SK-N-SH treated with all-trans-retinoic acid at 6 μM for 48 hours (cell line): ENCODE data around the gene ERN2.

Experiments
- ATAC-seq: fragments of 200-7000 bp; cut with Tn5 transposase; 3 replicates; pipeline ENCODE4 v1.9.1; 2020; ENCODE audit warnings: mild to moderate bottlenecking, moderate library complexity
- ARNTL ChIP-seq: fragments of 450-650 bp; formaldehyde crosslinking; IDR thresholded peaks from 2 replicates; pipeline ENCODE4 v1.5.0; 2020; ENCODE audit warnings: low read depth, mild to moderate bottlenecking, moderate library complexity, borderline replicate concordance
- BACH2 ChIP-seq: fragments of 250-450 bp; sonication (Bioruptor Pico); IDR thresholded peaks from 2 replicates; pipeline ENCODE4 v1.9.0; 2021; ENCODE audit warnings: mild to moderate bottlenecking, borderline replicate concordance
- CREB5 ChIP-seq: fragments of 250-450 bp; sonication (Bioruptor Pico); IDR thresholded peaks from 2 replicates; pipeline ENCODE4 v1.5.1; 2020; ENCODE audit warnings: low read depth, mild to moderate bottlenecking, moderate library complexity
- CSDC2 ChIP-seq: fragments of 250-450 bp; sonication (Bioruptor Pico); IDR thresholded peaks from 2 replicates; pipeline ENCODE4 v1.5.0; 2020; ENCODE audit warnings: mild to moderate bottlenecking, moderate library complexity
- ESRRG ChIP-seq: fragments of 250-450 bp; sonication (Bioruptor Pico); IDR thresholded peaks from 2 replicates; pipeline ENCODE4 v1.6.1; 2021; ENCODE audit warnings: mild to moderate bottlenecking
- GLIS3 ChIP-seq: fragments of 250-450 bp; sonication (Bioruptor Pico); IDR thresholded peaks from 2 replicates; pipeline ENCODE4 v1.5.0; 2020; ENCODE audit warnings: mild to moderate bottlenecking, moderate library complexity
- ISL1 ChIP-seq: fragments of 250-450 bp; sonication (Bioruptor Pico); IDR thresholded peaks from 2 replicates; pipeline ENCODE4 v2.1.2; 2022; ENCODE audit warnings: mild to moderate bottlenecking, moderate library complexity
- OSR1 ChIP-seq: fragments of 250-450 bp; sonication (Bioruptor Pico); IDR thresholded peaks from 2 replicates; pipeline ENCODE4 v1.8.0; 2022; ENCODE audit warnings: moderate library complexity, mild to moderate bottlenecking, inconsistent platforms
- PPARA ChIP-seq: fragments of 250-450 bp; sonication (Bioruptor Pico); IDR thresholded peaks from 2 replicates; pipeline ENCODE4 v1.5.0; 2020; ENCODE audit warnings: mild to moderate bottlenecking, borderline replicate concordance
- RARB ChIP-seq: fragments of 250-450 bp; sonication (Bioruptor Pico); IDR thresholded peaks from 2 replicates; pipeline ENCODE4 v1.8.0; 2021; ENCODE audit warnings: mild to moderate bottlenecking, moderate library complexity
- SNAI2 ChIP-seq: fragments of 250-450 bp; sonication (Bioruptor Pico); IDR thresholded peaks from 2 replicates; pipeline ENCODE4 v1.5.0; 2020; ENCODE audit warnings: mild to moderate bottlenecking, moderate library complexity
- TCF4 ChIP-seq: fragments of 250-450 bp; sonication (Bioruptor Pico); IDR thresholded peaks from 2 replicates; pipeline ENCODE4 v1.8.0; 2021; ENCODE audit warnings: mild to moderate bottlenecking, moderate library complexity, borderline replicate concordance
- TOX ChIP-seq: fragments of 250-450 bp; sonication (Bioruptor Pico); IDR thresholded peaks from 2 replicates; pipeline ENCODE4 v1.8.0; 2021; ENCODE audit warnings: mild to moderate bottlenecking, moderate library complexity, borderline replicate concordance
- TSHZ2 ChIP-seq: fragments of 250-450 bp; sonication (Bioruptor Pico); IDR thresholded peaks from 2 replicates; pipeline ENCODE4 v1.5.0; 2020; ENCODE audit warnings: mild to moderate bottlenecking, moderate library complexity
- ZC3H10 ChIP-seq: fragments of 250-450 bp; sonication (Bioruptor Pico); IDR thresholded peaks from 2 replicates; pipeline ENCODE4 v1.5.1; 2021; ENCODE audit warnings: mild to moderate bottlenecking, moderate library complexity
- ZFP3 ChIP-seq: fragments of 250-450 bp; sonication (Bioruptor Pico); IDR thresholded peaks from 2 replicates; pipeline ENCODE4 v1.5.0; 2020; ENCODE audit warnings: mild to moderate bottlenecking, moderate library complexity
- ZFP30 ChIP-seq: fragments of 450-650 bp; formaldehyde crosslinking; IDR thresholded peaks from 2 replicates; pipeline ENCODE4 v1.5.0; 2022; ENCODE audit warnings: mild to moderate bottlenecking, moderate library complexity
- ZNF565 ChIP-seq: fragments of 450-650 bp; formaldehyde crosslinking; conservative IDR thresholded peaks from 2 replicates; pipeline ENCODE4 v1.5.0; 2020; ENCODE audit warnings: low read depth, mild to moderate bottlenecking, moderate library complexity
- ZNF70 ChIP-seq: fragments of 450-650 bp; formaldehyde crosslinking; IDR thresholded peaks from 2 replicates; pipeline ENCODE4 v1.5.0; 2020; ENCODE audit warnings: mild to moderate bottlenecking, moderate library complexity
- ZNF8 ChIP-seq: fragments of 450-650 bp; formaldehyde crosslinking; IDR thresholded peaks from 2 replicates; pipeline ENCODE4 v1.5.0; 2020; ENCODE audit warnings: mild to moderate bottlenecking, moderate library complexity
- TF ChIP-seq, protein P1 (sequence below): fragments of 250-450 bp; sonication (Bioruptor Pico); IDR thresholded peaks from 2 replicates; pipeline ENCODE4 v1.8.0; 2021; ENCODE audit warnings: low read depth, mild to moderate bottlenecking, moderate library complexity, borderline replicate concordance
- TF ChIP-seq, protein P2 (sequence below): fragments of 250-450 bp; sonication (Bioruptor Pico); IDR thresholded peaks from 2 replicates; pipeline ENCODE4 v1.8.0; 2020; ENCODE audit warnings: mild to moderate bottlenecking, moderate library complexity, borderline replicate concordance
- TF ChIP-seq, protein P3 (sequence below): fragments of 250-450 bp; sonication (Bioruptor Pico); IDR thresholded peaks from 2 replicates; pipeline ENCODE4 v1.5.1; 2021; ENCODE audit warnings: mild to moderate bottlenecking, moderate library complexity

Gene ERN2

GRCh38 chr16:23712976-23713375, at the start of gene ERN2:
TSS of gene ERN2 (minus strand) at chr16:23713222. CDS start at chr16:23713187, 35 bp downstream.
- ATAC-seq = no peak
- TF ChIP-seq ZNF8 (CRISPR knock-in tag) = no peak
- no peak for TF ChIP-seq TCF4
- TF ChIP-seq ISL1 (CRISPR knock-in tag) = no peak
- TF ChIP-seq BACH2 (CRISPR knock-in tag) = no peak
- TF ChIP-seq, protein P1, sequence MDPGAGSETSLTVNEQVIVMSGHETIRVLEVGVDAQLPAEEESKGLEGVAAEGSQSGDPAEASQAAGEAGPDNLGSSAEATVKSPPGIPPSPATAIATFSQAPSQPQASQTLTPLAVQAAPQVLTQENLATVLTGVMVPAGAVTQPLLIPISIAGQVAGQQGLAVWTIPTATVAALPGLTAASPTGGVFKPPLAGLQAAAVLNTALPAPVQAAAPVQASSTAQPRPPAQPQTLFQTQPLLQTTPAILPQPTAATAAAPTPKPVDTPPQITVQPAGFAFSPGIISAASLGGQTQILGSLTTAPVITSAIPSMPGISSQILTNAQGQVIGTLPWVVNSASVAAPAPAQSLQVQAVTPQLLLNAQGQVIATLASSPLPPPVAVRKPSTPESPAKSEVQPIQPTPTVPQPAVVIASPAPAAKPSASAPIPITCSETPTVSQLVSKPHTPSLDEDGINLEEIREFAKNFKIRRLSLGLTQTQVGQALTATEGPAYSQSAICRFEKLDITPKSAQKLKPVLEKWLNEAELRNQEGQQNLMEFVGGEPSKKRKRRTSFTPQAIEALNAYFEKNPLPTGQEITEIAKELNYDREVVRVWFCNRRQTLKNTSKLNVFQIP (CRISPR knock-in tag) = no peak
- no peak for TF ChIP-seq ESRRG
- TF ChIP-seq ARNTL = no peak
- TF ChIP-seq ZFP3 (CRISPR knock-in tag) = no peak
- TF ChIP-seq RARB (CRISPR knock-in tag) = no peak
- TF ChIP-seq TSHZ2 (CRISPR knock-in tag) = no peak
- TF ChIP-seq PPARA (CRISPR knock-in tag) = no peak
- TF ChIP-seq OSR1 (CRISPR knock-in tag) = no peak
- TF ChIP-seq GLIS3 (CRISPR knock-in tag) = no peak
- no peak for TF ChIP-seq TOX
- no peak for TF ChIP-seq SNAI2 (CRISPR knock-in tag)
- no peak for TF ChIP-seq ZNF70 (CRISPR knock-in tag)
- no peak for TF ChIP-seq CSDC2 (CRISPR knock-in tag)
- no peak for TF ChIP-seq CREB5 (CRISPR knock-in tag)
- no peak for TF ChIP-seq ZNF565
- TF ChIP-seq ZFP30 = no peak

GRCh38 chr16:23757937-23758619, 45.1 kb upstream of the ERN2 start:
- ATAC-seq = no peak
- TF ChIP-seq ZNF8 (CRISPR knock-in tag) = no peak
- TF ChIP-seq, protein P2, sequence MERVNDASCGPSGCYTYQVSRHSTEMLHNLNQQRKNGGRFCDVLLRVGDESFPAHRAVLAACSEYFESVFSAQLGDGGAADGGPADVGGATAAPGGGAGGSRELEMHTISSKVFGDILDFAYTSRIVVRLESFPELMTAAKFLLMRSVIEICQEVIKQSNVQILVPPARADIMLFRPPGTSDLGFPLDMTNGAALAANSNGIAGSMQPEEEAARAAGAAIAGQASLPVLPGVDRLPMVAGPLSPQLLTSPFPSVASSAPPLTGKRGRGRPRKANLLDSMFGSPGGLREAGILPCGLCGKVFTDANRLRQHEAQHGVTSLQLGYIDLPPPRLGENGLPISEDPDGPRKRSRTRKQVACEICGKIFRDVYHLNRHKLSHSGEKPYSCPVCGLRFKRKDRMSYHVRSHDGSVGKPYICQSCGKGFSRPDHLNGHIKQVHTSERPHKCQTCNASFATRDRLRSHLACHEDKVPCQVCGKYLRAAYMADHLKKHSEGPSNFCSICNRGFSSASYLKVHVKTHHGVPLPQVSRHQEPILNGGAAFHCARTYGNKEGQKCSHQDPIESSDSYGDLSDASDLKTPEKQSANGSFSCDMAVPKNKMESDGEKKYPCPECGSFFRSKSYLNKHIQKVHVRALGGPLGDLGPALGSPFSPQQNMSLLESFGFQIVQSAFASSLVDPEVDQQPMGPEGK (CRISPR knock-in tag) = no peak
- no peak for TF ChIP-seq BACH2 (CRISPR knock-in tag)
- TF ChIP-seq TCF4 = no peak
- TF ChIP-seq ESRRG = no peak
- TF ChIP-seq, protein P1 (CRISPR knock-in tag) = no peak
- no peak for TF ChIP-seq ZNF70 (CRISPR knock-in tag)
- TF ChIP-seq ZC3H10 (CRISPR knock-in tag) = no peak
- TF ChIP-seq TSHZ2 (CRISPR knock-in tag) = no peak
- no peak for TF ChIP-seq ZFP3 (CRISPR knock-in tag)
- TF ChIP-seq OSR1 (CRISPR knock-in tag) = no peak
- no peak for TF ChIP-seq ZNF565
- TF ChIP-seq, protein P3, sequence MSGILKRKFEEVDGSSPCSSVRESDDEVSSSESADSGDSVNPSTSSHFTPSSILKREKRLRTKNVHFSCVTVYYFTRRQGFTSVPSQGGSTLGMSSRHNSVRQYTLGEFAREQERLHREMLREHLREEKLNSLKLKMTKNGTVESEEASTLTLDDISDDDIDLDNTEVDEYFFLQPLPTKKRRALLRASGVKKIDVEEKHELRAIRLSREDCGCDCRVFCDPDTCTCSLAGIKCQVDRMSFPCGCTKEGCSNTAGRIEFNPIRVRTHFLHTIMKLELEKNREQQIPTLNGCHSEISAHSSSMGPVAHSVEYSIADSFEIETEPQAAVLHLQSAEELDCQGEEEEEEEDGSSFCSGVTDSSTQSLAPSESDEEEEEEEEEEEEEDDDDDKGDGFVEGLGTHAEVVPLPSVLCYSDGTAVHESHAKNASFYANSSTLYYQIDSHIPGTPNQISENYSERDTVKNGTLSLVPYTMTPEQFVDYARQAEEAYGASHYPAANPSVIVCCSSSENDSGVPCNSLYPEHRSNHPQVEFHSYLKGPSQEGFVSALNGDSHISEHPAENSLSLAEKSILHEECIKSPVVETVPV (CRISPR knock-in tag) = no peak
- no peak for TF ChIP-seq ARNTL
- no peak for TF ChIP-seq RARB (CRISPR knock-in tag)
- TF ChIP-seq ZFP30 = no peak
- TF ChIP-seq ISL1 (CRISPR knock-in tag) = no peak
- no peak for TF ChIP-seq SNAI2 (CRISPR knock-in tag)
